GM23248 (cell line): ENCODE data around the gene MYL12B. TPM values are rescaled to one million over a fixed set of nuclear protein-coding genes. Genes with fewer than 3 reads are reported as not detected.
A peak's percentile ranks its signal among the peaks of the same experiment; 100 is the strongest.

Experiments
- DNase-seq: peaks from one replicate; pipeline ENCODE4 v3.0.0-alpha.2; 2015
- H2AFZ ChIP-seq: fragments of 200-600 bp; sonication (generic); 2 replicates; pipeline ENCODE4 v1.6.1; 2016; ENCODE audit warnings: antibody characterized with exemption
- H3F3A ChIP-seq: fragments of 200-600 bp; sonication (generic); 2 replicates; pipeline ENCODE4 v1.6.1; 2016; ENCODE audit warnings: mild to moderate bottlenecking, antibody characterized with exemption, mixed run types; ENCODE audit not compliant: insufficient read depth
- H3K27ac ChIP-seq: fragments of 200-600 bp; sonication (generic); 2 replicates; pipeline ENCODE4 v1.5.1; 2016; ENCODE audit warnings: mild to moderate bottlenecking
- H3K27me3 ChIP-seq: fragments of 200-600 bp; sonication (generic); replicated peaks from 2 replicates; pipeline ENCODE4 v1.6.1; 2016; ENCODE audit warnings: mild to moderate bottlenecking; ENCODE audit not compliant: insufficient read depth
- H3K36me3 ChIP-seq: fragments of 200-600 bp; sonication (generic); 2 replicates; pipeline ENCODE4 v1.6.1; 2016; ENCODE audit warnings: low read depth, mild to moderate bottlenecking
- H3K4me1 ChIP-seq: fragments of 200-600 bp; sonication (generic); 2 replicates; pipeline ENCODE4 v1.6.1; 2016; ENCODE audit warnings: mild to moderate bottlenecking; ENCODE audit not compliant: insufficient read depth
- H3K4me2 ChIP-seq: fragments of 200-600 bp; sonication (generic); one replicate; pipeline ENCODE4 v1.6.1; 2016; ENCODE audit warnings: mild to moderate bottlenecking; ENCODE audit not compliant: unreplicated experiment
- H3K4me3 ChIP-seq: fragments of 200-600 bp; sonication (generic); 2 replicates; pipeline ENCODE4 v1.5.1; 2016; ENCODE audit warnings: mild to moderate bottlenecking
- H3K79me2 ChIP-seq: fragments of 200-600 bp; sonication (generic); 2 replicates; pipeline ENCODE4 v1.6.1; 2016; ENCODE audit warnings: mild to moderate bottlenecking; ENCODE audit not compliant: insufficient read depth
- H3K9ac ChIP-seq: fragments of 200-600 bp; sonication (generic); 2 replicates; pipeline ENCODE4 v1.6.1; 2016; ENCODE audit warnings: mild to moderate bottlenecking
- H3K9me2 ChIP-seq: fragments of 200-600 bp; sonication (generic); 2 replicates; pipeline ENCODE4 v1.6.1; 2016; ENCODE audit warnings: mixed run types, mild to moderate bottlenecking, moderate library complexity; ENCODE audit not compliant: insufficient read depth
- H3K9me3 ChIP-seq: fragments of 200-600 bp; sonication (generic); one replicate; pipeline ENCODE4 v1.6.1; 2017; ENCODE audit warnings: low read depth
- H4K20me1 ChIP-seq: fragments of 200-600 bp; sonication (generic); 2 replicates; pipeline ENCODE4 v1.6.0; 2016; ENCODE audit not compliant: insufficient read depth
- EZH2 ChIP-seq: fragments of 200-600 bp; sonication (generic); IDR thresholded peaks from 2 replicates; pipeline ENCODE4 v1.6.1; 2018; ENCODE audit warnings: antibody characterized with exemption, mild to moderate bottlenecking; ENCODE audit not compliant: insufficient read depth, poor library complexity, severe bottlenecking
- EZH2phosphoT487 ChIP-seq: fragments of 200-600 bp; sonication (generic); IDR thresholded peaks from 2 replicates; pipeline ENCODE4 v1.6.1; 2018; ENCODE audit warnings: antibody characterized with exemption, moderate library complexity, mild to moderate bottlenecking, low read depth; ENCODE audit not compliant: insufficient read depth
- WGBS, 2 experiments: methylation state at CpG; one replicate each; pipeline ENCODE4 v1.1.6; 2015 to 2017; ENCODE audit warnings: low lambda C conversion rate in 2 of 2, low coverage in 1 of 2; ENCODE audit errors: missing lambda C conversion rate in 2 of 2; 5-methylcytosine and 5-hydroxymethylcytosine counted together
- in situ Hi-C: fragments of 300-500 bp; cut with MboI; formaldehyde crosslinking; loops from 2 replicates; pipeline ENCODE4 v1.15.0; 2020
- polyA plus RNA-seq: library from polyadenylated mRNA; unstranded; fragments of >200 nt; fragmentation: Nextera tagmentation; extraction: Ambion mirVana; gene quantifications from 2 replicates; pipeline ENCODE4 v1.2.1, GENCODE V29; 2016
- total RNA-seq: library from RNA; depleted of rRNA; stranded (reverse); fragments of >200 nt; shearing (Covaris generic); gene quantifications from 2 replicates; pipeline ENCODE4 v1.2.3, GENCODE V29; 2014

The MYL12B gene
- total and polyA plus RNA-seq, 2 experiments from 2014 or later = 614 to 1,219 TPM

DNA sequence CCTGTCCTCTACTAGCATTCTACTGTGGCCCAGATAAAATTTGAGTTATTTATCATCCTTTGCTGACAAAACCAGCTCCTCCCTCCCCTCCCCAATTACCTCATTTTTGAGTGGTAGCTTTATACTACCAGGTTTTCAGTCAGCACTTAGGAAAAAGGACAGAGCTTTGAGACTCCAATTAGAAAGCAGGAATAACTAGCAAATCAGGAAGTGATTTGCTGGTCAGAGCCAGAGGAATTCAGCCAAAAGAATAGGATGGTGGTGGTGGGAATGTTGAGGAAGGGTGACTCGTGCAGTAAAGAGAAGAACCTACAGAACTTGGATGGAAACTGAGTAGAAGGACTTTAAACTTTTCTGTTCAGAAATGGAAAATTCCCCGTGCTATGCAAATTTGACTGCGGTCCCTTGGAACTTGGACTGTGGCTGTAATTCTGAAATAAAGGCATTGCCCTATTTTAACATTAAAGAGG is 3.7 kb downstream of the MYL12B start:
- no peaks in the 10 kb centered on the region for H3K27me3 ChIP-seq
- peaks cover 65% of the 10 kb centered on the region for H3K4me1 ChIP-seq
- H3K9ac ChIP-seq = no peak overlapping the region
- 81 to 85% methylated on average over 3 of the region's 3 CpGs for WGBS, 2 experiments
- H3K4me2 ChIP-seq = peak overlapping the region; percentile 98
- H3K9me3 ChIP-seq = no peaks in the 10 kb centered on the region
- H3F3A ChIP-seq = peaks cover 78% of the 10 kb centered on the region
- H3K79me2 ChIP-seq = peaks cover 85% of the 10 kb centered on the region
- in situ Hi-C loops = no loop called here
- peak; percentile 67 for DNase-seq
- no peaks in the 10 kb centered on the region for H3K9me2 ChIP-seq
- H2AFZ ChIP-seq = no peak overlapping the region
- H3K36me3 ChIP-seq = no peaks in the 10 kb centered on the region
- H3K27ac ChIP-seq = peak overlapping the region; percentile 90
- H3K4me3 ChIP-seq = peak overlapping the region; percentile 99
- TF ChIP-seq EZH2phosphoT487 (no peak), EZH2 (no peak)
- peaks cover 46% of the 10 kb centered on the region for H4K20me1 ChIP-seq

DNA sequence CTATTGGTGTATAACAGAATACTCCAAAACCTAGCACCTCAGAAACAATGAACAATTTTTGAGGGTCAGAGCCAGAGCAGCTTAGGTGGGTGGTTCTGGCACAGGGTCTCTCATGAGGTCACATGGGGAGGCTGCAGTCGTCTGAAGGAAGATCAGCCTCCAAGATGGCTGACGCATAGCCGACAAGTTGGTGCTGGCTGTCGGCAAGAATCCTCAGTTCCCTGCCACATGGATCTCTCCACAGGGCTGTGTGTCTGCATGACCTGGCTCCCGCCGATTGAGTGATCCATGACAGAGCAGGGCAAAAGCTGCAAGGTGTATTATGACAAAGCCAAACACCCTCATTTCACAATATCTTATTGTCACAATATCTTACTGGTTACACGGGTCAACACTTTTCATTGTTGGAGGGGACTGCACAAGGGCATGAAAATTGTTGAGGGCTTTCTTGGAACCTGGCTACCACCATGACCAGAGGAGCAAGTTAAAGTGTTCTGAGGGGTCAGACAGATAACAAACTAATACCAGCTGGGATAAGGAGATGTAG is 4.2 kb downstream of the MYL12B start:
- Histone ChIP-seq H4K20me1 (peaks cover 49% of the 10 kb centered on the region), H3K79me2 (peaks cover 91% of the 10 kb centered on the region), H2AFZ (no peak overlapping the region), H3K27ac (peak overlapping the region; percentile 90), H3K36me3 (no peaks in the 10 kb centered on the region), H3K4me2 (peak overlapping the region; percentile 98), H3F3A (peaks cover 78% of the 10 kb centered on the region), H3K4me1 (peaks cover 68% of the 10 kb centered on the region), H3K9ac (no peak overlapping the region), H3K9me2 (no peaks in the 10 kb centered on the region), H3K4me3 (0 out of 2 replicates have a peak overlapping the region, but pooled peaks have one; percentile 99), H3K9me3 (no peaks in the 10 kb centered on the region), H3K27me3 (no peaks in the 10 kb centered on the region)
- no peak for DNase-seq
- TF ChIP-seq EZH2 (no peak), EZH2phosphoT487 (no peak)
- in situ Hi-C loops = no loop called here
- 56 to 58% methylated on average over 7 of the region's 7 CpGs for WGBS, 2 experiments

DNA sequence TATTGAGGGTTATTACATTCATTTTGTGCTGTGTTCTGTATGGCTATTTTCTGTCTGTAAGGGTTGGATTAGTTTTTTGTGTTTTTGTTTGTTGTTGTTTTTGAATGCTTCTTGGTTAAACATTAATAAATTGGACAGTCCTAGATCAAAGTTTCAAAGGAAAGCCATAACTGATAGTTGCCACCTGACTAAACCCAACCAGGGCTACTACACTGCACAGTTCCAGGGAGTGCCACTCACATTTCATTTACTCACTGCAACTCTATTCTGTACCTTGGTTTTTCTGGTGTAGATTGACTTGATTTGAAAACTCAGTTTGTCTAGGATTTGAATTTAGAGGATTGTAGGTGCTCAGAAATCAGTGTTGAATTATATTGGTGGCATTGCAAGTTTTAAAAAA is 6.4 kb downstream of the MYL12B start:
- peak overlapping the region; percentile 58 for H3K4me3 ChIP-seq
- peak overlapping the region; percentile 77 for H3K4me2 ChIP-seq
- H3K4me1 ChIP-seq = peaks cover 78% of the 10 kb centered on the region
- no peak overlapping the region for H2AFZ ChIP-seq
- no peaks in the 10 kb centered on the region for H3K9me3 ChIP-seq
- TF ChIP-seq EZH2 (no peak), EZH2phosphoT487 (no peak)
- H3F3A ChIP-seq = peaks cover 85% of the 10 kb centered on the region
- peaks cover 100% of the 10 kb centered on the region for H3K79me2 ChIP-seq
- in situ Hi-C loops = no loop called here
- H3K9me2 ChIP-seq = no peaks in the 10 kb centered on the region
- no peaks in the 10 kb centered on the region for H3K27me3 ChIP-seq
- H3K27ac ChIP-seq = peak overlapping the region; percentile 74
- no peak overlapping the region for H3K9ac ChIP-seq
- H3K36me3 ChIP-seq = peaks cover 5% of the 10 kb centered on the region; the same call in 1 of the 2 replicates
- peaks cover 57% of the 10 kb centered on the region for H4K20me1 ChIP-seq
- DNase-seq = no peak

DNA sequence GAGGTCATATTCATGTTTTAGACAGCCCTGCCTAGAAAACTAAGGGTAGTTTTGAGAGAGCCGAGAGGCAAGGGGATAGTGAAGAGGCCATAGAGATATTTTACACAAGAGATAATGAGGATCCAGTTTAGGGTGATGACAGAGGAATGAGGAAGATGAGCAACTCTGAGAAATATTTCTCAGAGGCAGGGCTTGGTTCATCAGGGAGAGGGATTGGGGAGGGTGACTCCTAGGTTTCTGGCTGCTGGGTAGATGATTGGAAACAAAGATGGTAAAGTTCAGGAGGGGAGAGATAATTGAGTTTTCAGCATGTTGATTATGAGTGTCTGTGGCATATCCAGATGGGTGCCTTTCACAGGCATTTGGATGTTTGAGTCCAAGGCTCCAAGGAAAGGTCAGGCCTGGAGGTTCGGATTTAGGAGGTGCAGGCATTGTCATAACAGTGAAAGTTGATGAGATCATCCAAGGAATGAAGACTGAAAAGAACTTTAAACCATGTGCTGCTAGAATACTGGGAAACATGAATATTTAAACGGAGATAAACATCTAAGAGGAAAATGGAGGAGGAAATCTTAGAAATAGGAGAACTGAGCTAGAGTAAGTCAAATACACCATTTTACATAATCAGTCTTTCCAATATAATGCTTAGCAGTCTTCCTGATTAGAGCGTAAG is 7.4 kb downstream of the MYL12B start:
- H3K4me3 ChIP-seq = peak overlapping the region; percentile 58
- H3K27me3 ChIP-seq = no peaks in the 10 kb centered on the region
- peak; percentile 74 for DNase-seq
- H3K9ac ChIP-seq = peak overlapping the region; percentile 27; the same call in 1 of the 2 replicates
- TF ChIP-seq EZH2 (no peak), EZH2phosphoT487 (no peak)
- peaks cover 100% of the 10 kb centered on the region for H3K79me2 ChIP-seq
- peaks cover 83% of the 10 kb centered on the region for H3F3A ChIP-seq
- no peaks in the 10 kb centered on the region for H3K9me3 ChIP-seq
- H3K4me2 ChIP-seq = peak overlapping the region; percentile 77
- WGBS, 2 experiments = 31% methylated on average over 4 of the region's 4 CpGs
- H4K20me1 ChIP-seq = peaks cover 55% of the 10 kb centered on the region
- H3K9me2 ChIP-seq = no peaks in the 10 kb centered on the region
- in situ Hi-C loops = no loop called here
- H3K4me1 ChIP-seq = peaks cover 76% of the 10 kb centered on the region
- H2AFZ ChIP-seq = no peak overlapping the region
- H3K27ac ChIP-seq = peak overlapping the region; percentile 74
- peaks cover 14% of the 10 kb centered on the region; the same call in 1 of the 2 replicates for H3K36me3 ChIP-seq
